PC-9 (cell line): ENCODE measurements around the gene TMUB1. TPM values are rescaled to one million over a fixed set of nuclear protein-coding genes. Genes with fewer than 3 reads are reported as not detected.

ENCODE experiments used
- BruUV-seq: library from RNA; stranded (reverse); fragments of 400-500 nt; replicated peaks from 2 replicates; lab custom pipeline; 2021; lab: Mats Ljungman, UMichigan
- CTCF ChIA-PET: fragments of 300-600 bp; sonication (Branson Sonifier 250); formaldehyde crosslinking; loops from one replicate; lab custom pipeline; 2022; ENCODE audit warnings: antibody characterized with exemption; lab: Charles Lee
- POLR2A ChIA-PET: fragments of 300-600 bp; sonication (Branson Sonifier 250); formaldehyde crosslinking; loops from one replicate; lab custom pipeline; 2022; ENCODE audit warnings: antibody characterized with exemption; ENCODE audit not compliant: unreplicated experiment; lab: Charles Lee
- DNase-seq, 2 experiments: peaks; one replicate each; pipeline versions ENCODE4 v3.0.0 to v3.0.0-alpha.2; 2015 to 2022; ENCODE audit warnings: mixed read lengths in 1 of 2
- H2AFZ ChIP-seq: fragments of 200-600 bp; sonication (generic); 2 replicates; pipeline ENCODE4 v1.8.1; 2017; ENCODE audit warnings: antibody characterized with exemption
- H3F3A ChIP-seq: fragments of 200-600 bp; sonication (generic); 2 replicates; pipeline ENCODE4 v1.8.1; 2017; ENCODE audit warnings: antibody characterized with exemption, mild to moderate bottlenecking, low read depth; ENCODE audit not compliant: insufficient read depth
- H3K27ac ChIP-seq: fragments of 200-600 bp; sonication (generic); 2 replicates; pipeline ENCODE4 v1.6.1; 2016; ENCODE audit warnings: mixed run types
- H3K27me3 ChIP-seq: fragments of 200-600 bp; sonication (generic); 2 replicates; pipeline ENCODE4 v1.6.1; 2016; ENCODE audit warnings: low read depth, mixed run types; ENCODE audit not compliant: insufficient read depth
- H3K36me3 ChIP-seq: fragments of 200-600 bp; sonication (generic); 2 replicates; pipeline ENCODE4 v1.6.1; 2016; ENCODE audit warnings: low read depth, mixed run types
- H3K4me1 ChIP-seq: fragments of 200-600 bp; sonication (generic); replicated peaks from 2 replicates; pipeline ENCODE4 v1.6.1; 2016; ENCODE audit warnings: mixed run types; ENCODE audit not compliant: insufficient read depth
- H3K4me2 ChIP-seq: fragments of 200-600 bp; sonication (generic); 2 replicates; pipeline ENCODE4 v1.6.1; 2017; ENCODE audit warnings: mixed run types
- H3K4me3 ChIP-seq: fragments of 200-600 bp; sonication (generic); 2 replicates; pipeline ENCODE4 v1.6.1; 2016; ENCODE audit warnings: mixed run types
- H3K79me2 ChIP-seq: fragments of 200-600 bp; sonication (generic); 2 replicates; pipeline ENCODE4 v1.6.1; 2017; ENCODE audit warnings: low read depth, mixed run types
- H3K9me2 ChIP-seq: fragments of 200-600 bp; sonication (generic); 2 replicates; pipeline ENCODE4 v1.8.1; 2017; ENCODE audit warnings: mild to moderate bottlenecking; ENCODE audit not compliant: insufficient read depth
- H3K9me3 ChIP-seq: fragments of 200-600 bp; sonication (generic); 2 replicates; pipeline ENCODE4 v1.8.1; 2016; ENCODE audit warnings: low read depth; ENCODE audit not compliant: insufficient read depth
- H4K20me1 ChIP-seq: fragments of 200-600 bp; sonication (generic); 2 replicates; pipeline ENCODE4 v1.8.1; 2017; ENCODE audit not compliant: insufficient read depth
- EZH2 ChIP-seq: fragments of 200-600 bp; sonication (generic); IDR thresholded peaks from 2 replicates; pipeline ENCODE4 v1.8.0; 2017; ENCODE audit warnings: antibody characterized with exemption, low read depth
- intact Hi-C: fragments of 100-400 bp; cut with micrococcal nuclease; formaldehyde crosslinking; loops from one replicate; pipeline ENCODE4 v1.10.0; 2022; ENCODE audit not compliant: unreplicated experiment
- total RNA-seq: library from RNA; stranded (reverse); gene quantifications from 2 replicates; pipeline ENCODE4 v1.2.3, GENCODE V29; 2021
- TF ChIP-seq, protein P1 (sequence below): fragments of 200-600 bp; sonication (generic); conservative IDR thresholded peaks from 2 replicates; pipeline ENCODE4 v1.6.1; 2017; ENCODE audit warnings: mixed run types, antibody characterized with exemption, mild to moderate bottlenecking, moderate library complexity

Gene TMUB1
- total RNA-seq, 1 experiment from 2014 or later, result 87.8 TPM

DNA sequence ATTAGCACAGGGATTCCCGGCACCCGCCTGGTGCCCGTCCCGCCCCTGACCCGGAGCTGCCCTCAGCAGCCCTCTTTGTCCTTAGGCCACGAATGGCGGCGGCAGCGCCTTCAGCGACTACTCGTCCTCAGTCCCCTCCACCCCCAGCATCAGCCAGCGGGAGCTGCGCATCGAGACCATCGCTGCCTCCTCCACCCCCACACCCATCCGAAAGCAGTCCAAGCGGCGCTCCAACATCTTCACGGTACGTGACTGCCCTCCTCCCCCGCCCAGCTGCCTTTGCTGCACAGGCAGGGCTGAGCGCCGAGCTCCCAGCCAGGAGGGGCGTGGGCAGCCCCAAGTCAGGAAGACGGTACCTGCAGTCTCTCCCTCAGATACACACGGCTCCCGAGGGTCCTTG, 36.6 kb upstream of the TMUB1 start:
- peaks cover 9% of the 10 kb centered on the region for H3K4me1 ChIP-seq
- TF ChIP-seq, protein P1, sequence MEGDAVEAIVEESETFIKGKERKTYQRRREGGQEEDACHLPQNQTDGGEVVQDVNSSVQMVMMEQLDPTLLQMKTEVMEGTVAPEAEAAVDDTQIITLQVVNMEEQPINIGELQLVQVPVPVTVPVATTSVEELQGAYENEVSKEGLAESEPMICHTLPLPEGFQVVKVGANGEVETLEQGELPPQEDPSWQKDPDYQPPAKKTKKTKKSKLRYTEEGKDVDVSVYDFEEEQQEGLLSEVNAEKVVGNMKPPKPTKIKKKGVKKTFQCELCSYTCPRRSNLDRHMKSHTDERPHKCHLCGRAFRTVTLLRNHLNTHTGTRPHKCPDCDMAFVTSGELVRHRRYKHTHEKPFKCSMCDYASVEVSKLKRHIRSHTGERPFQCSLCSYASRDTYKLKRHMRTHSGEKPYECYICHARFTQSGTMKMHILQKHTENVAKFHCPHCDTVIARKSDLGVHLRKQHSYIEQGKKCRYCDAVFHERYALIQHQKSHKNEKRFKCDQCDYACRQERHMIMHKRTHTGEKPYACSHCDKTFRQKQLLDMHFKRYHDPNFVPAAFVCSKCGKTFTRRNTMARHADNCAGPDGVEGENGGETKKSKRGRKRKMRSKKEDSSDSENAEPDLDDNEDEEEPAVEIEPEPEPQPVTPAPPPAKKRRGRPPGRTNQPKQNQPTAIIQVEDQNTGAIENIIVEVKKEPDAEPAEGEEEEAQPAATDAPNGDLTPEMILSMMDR, result no peak
- TF ChIP-seq EZH2, result no peak
- no peak overlapping the region for H3K27ac ChIP-seq
- H3K4me3 ChIP-seq, result no peak overlapping the region
- peaks cover 15% of the 10 kb centered on the region; the same call in 1 of the 2 replicates for H3K79me2 ChIP-seq
- POLR2A ChIA-PET, result no interaction called here
- no peaks in the 10 kb centered on the region for H3K9me3 ChIP-seq
- peaks cover 23% of the 10 kb centered on the region for H4K20me1 ChIP-seq
- no peak overlapping the region for H2AFZ ChIP-seq
- no peak for DNase-seq
- CTCF ChIA-PET, result no interaction called here
- H3K9me2 ChIP-seq, result no peaks in the 10 kb centered on the region
- intact Hi-C loops, result loop anchor here (10.0 kb wide), 1 partner anchor 675 kb away; no protein-coding TSS in a partner anchor
- H3K36me3 ChIP-seq, result no peaks in the 10 kb centered on the region
- H3K4me2 ChIP-seq, result no peak overlapping the region
- no peaks in the 10 kb centered on the region; the same call in 1 of the 2 replicates for H3F3A ChIP-seq
- no peaks in the 10 kb centered on the region for H3K27me3 ChIP-seq
- no TSS peak for BruUV-seq

DNA sequence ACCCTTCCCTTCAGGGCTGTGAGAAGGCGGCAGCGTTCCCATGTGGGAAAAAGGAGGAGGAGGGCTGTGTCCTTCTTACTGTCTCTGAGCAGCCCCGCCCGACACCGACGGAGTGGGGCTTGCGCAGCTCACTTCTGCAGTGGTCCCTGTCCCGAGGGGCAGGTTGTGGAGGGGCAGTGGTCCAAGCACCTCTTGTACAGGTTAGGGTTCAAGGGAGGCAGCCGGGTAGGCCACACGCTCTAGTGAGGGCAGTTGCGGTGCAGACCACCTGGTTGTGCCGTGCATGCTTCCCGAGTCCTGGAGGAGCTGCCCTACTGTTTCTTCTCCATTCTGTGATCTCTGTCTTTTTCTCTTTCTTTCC, 35.7 kb upstream of the TMUB1 start:
- Histone ChIP-seq H3K4me2 (no peak overlapping the region), H3K79me2 (peaks cover 15% of the 10 kb centered on the region; the same call in 1 of the 2 replicates), H3K27me3 (no peaks in the 10 kb centered on the region), H4K20me1 (peaks cover 20% of the 10 kb centered on the region), H3K4me1 (peaks cover 13% of the 10 kb centered on the region), H3K4me3 (no peak overlapping the region), H3K9me2 (no peaks in the 10 kb centered on the region), H3F3A (peaks cover 4% of the 10 kb centered on the region), H2AFZ (no peak overlapping the region), H3K27ac (no peak overlapping the region), H3K9me3 (no peaks in the 10 kb centered on the region), H3K36me3 (no peaks in the 10 kb centered on the region)
- ChIA-PET POLR2A (no interaction called here), CTCF (no interaction called here)
- TF ChIP-seq, protein P1, result no peak
- no peak for TF ChIP-seq EZH2
- intact Hi-C loops, result loop anchor here (10.0 kb wide), 1 partner anchor 674 kb away; no protein-coding TSS in a partner anchor
- BruUV-seq, result no TSS peak
- no peak for DNase-seq

DNA sequence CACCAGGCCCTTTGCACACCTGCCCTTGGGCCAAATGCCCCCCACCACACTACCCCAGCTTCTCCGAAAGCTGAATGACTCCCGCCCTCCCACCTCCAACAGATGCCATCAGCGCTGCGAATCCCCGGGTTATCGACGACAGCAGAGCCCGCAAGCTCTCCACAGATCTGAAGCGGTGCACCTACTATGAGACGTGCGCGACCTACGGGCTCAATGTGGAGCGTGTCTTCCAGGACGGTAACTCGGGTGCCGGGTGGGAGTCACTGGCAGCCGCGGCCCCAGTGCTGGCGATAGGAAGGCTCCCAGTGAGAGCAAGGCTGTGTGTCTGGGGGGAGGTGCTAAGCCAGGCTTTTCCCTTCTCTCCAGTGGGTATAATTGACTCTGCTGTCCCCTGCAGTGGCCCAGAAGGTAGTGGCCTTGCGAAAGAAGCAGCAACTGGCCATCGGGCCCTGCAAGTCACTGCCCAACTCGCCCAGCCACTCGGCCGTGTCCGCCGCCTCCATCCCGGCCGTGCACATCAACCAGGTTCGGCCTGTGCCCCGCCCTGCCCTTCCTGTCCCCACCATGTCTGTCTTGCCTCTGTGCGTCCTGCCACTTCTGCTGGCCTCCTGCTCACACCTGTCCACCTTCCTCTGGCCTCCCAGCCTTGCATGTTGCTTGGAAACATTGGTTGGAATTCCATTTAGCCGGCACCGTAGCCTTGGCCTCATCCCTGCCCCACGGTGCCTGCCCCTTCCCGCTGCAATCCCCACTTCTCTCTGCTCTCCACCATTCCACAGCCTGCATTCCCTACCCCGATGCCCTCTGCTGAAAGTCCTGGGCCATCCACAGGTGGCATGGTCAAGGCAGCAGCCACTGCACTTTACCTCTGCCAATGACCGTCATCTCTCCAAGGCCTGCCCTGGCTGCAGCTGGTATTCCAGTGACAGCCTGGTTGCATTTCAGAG, 35.1 kb upstream of the TMUB1 start:
- no peak overlapping the region for H2AFZ ChIP-seq
- intact Hi-C loops, result loop anchor here (10.0 kb wide), 1 partner anchor 674 kb away; no protein-coding TSS in a partner anchor
- POLR2A ChIA-PET, result no interaction called here
- CTCF ChIA-PET, result no interaction called here
- no peaks in the 10 kb centered on the region for H3K9me2 ChIP-seq
- BruUV-seq, result no TSS peak
- H3K4me2 ChIP-seq, result no peak overlapping the region
- H3K4me1 ChIP-seq, result peaks cover 20% of the 10 kb centered on the region
- H3K4me3 ChIP-seq, result no peak overlapping the region
- no peak overlapping the region for H3K27ac ChIP-seq
- H3K79me2 ChIP-seq, result peaks cover 15% of the 10 kb centered on the region; the same call in 1 of the 2 replicates
- no peaks in the 10 kb centered on the region for H3K36me3 ChIP-seq
- no peaks in the 10 kb centered on the region for H3K9me3 ChIP-seq
- no peak for DNase-seq
- H3K27me3 ChIP-seq, result no peaks in the 10 kb centered on the region
- peaks cover 11% of the 10 kb centered on the region for H3F3A ChIP-seq
- TF ChIP-seq, protein P1, result no peak
- no peak for TF ChIP-seq EZH2
- peaks cover 26% of the 10 kb centered on the region for H4K20me1 ChIP-seq
